ENCODE data around the gene PPP1R1C.

PPP1R1C gene

DNA sequence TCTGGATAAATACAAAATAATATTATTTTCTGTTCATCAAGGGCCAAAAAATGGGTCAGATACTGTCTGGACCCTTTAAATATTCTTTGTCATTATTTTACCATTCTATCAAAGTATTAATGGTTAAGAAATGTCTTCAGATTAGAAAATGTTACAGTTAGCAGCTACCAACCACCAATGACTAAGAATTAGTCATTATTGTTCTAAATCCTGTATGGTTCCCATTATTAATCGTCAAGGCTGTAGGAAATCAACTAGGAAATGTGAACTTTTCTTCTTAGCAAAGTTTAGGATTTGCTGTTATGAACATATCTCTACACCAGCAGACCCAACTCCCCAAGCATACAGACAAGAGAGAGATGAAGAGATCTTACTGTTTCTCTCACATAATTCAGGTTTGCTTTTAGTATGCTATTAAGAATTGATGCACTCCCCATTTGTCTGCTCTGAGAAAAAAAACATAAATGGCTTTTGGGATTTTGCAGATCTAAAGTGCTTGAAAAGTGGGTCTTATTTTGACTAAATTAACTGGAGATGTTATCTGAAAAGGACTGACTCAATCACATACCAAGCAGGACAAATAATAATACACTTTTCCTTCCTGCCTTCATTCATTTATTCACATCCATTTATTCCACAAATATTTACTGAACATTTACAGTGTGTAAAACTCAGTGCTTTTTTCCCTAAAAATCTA is 147.7 kb downstream of the PPP1R1C start:
- POLR2A ChIA-PET = no interaction called here

DNA sequence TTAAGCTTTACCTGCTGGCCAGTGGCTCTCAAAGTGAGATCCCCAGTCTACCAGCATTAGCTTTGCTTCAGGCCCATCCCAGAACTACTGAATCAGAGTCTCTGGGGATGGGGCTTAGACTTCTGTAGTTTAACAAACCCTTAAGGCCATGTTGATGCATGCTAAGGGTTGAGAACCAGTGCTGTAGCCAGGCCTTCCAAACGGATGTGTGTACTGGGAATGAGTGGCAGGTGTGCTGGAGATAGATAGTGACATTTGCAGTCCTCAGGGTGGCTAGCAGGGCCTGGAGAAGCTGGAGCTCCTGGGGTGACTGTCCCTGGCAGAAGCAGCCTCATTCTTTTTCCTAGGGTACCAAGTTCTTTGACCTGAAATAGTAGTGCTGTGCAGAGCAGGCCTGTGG is 148.5 kb downstream of the PPP1R1C start:
- Histone ChIP-seq H3K27ac (ENCODE audit: insufficient read depth in 1 of 2, low read depth in 1 of 2, low read length in 2 of 2, poor library complexity in 1 of 2, severe bottlenecking in 2 of 2) (no peak overlapping the region), H3K4me3 (ENCODE audit: control insufficient read depth in 1 of 7, extremely low read depth in 1 of 7, insufficient read depth in 4 of 7, low read depth in 2 of 7, low read length in 6 of 7) (no peak overlapping the region), H3K27me3 (replicated peaks in 2 of 5; ENCODE audit: control insufficient read depth in 4 of 5, insufficient read depth in 5 of 5, low read length in 4 of 5) (no peaks in the 10 kb centered on the region), H3K36me3 (ENCODE audit: control insufficient read depth in 4 of 4, insufficient read depth in 4 of 4, low read length in 3 of 4) (no peaks in the 10 kb centered on the region), H3K4me1 (ENCODE audit: control extremely low read depth in 1 of 4, control insufficient read depth in 4 of 4, insufficient read depth in 4 of 4, low read length in 3 of 4) (no peaks in the 10 kb centered on the region), H3K9me3 (ENCODE audit: control extremely low read depth in 1 of 5, control insufficient read depth in 4 of 5, insufficient read depth in 2 of 5, low read depth in 1 of 5, low read length in 4 of 5) (no peaks in the 10 kb centered on the region)
- ChIA-PET POLR2A (no interaction called here), CTCF (interaction anchor here (1.4 kb wide), 1 partner anchor 23 kb away, joined by 3 read pairs; no protein-coding TSS in a partner anchor)
- 67% methylated on average over 1 of the region's 1 CpG for WGBS (ENCODE audit: insufficient coverage)
- no peak for DNase-seq

More for the DNA sequence above, 147.7 kb downstream of the PPP1R1C start:
- H3K4me3 ChIP-seq (ENCODE audit: control insufficient read depth in 1 of 7, extremely low read depth in 1 of 7, insufficient read depth in 4 of 7, low read depth in 2 of 7, low read length in 6 of 7) = no peak overlapping the region
- H3K27me3 ChIP-seq (replicated peaks in 2 of 5; ENCODE audit: control insufficient read depth in 4 of 5, insufficient read depth in 5 of 5, low read length in 4 of 5) = no peaks in the 10 kb centered on the region
- no peak overlapping the region for H3K27ac ChIP-seq (ENCODE audit: insufficient read depth in 1 of 2, low read depth in 1 of 2, low read length in 2 of 2, poor library complexity in 1 of 2, severe bottlenecking in 2 of 2)
- H3K4me1 ChIP-seq (ENCODE audit: control extremely low read depth in 1 of 4, control insufficient read depth in 4 of 4, insufficient read depth in 4 of 4, low read length in 3 of 4) = no peaks in the 10 kb centered on the region
- no CpG with 5 or more reads among the region's 1 CpG for WGBS (ENCODE audit: insufficient coverage)
- no peak for DNase-seq
- CTCF ChIA-PET = interaction anchor here (1.4 to 1.6 kb wide), 2 partner anchors 8 to 22 kb away, joined by 3 read pairs; no protein-coding TSS in a partner anchor
- no peaks in the 10 kb centered on the region for H3K36me3 ChIP-seq (ENCODE audit: control insufficient read depth in 4 of 4, insufficient read depth in 4 of 4, low read length in 3 of 4)
- H3K9me3 ChIP-seq (ENCODE audit: control extremely low read depth in 1 of 5, control insufficient read depth in 4 of 5, insufficient read depth in 2 of 5, low read depth in 1 of 5, low read length in 4 of 5) = no peaks in the 10 kb centered on the region

DNA sequence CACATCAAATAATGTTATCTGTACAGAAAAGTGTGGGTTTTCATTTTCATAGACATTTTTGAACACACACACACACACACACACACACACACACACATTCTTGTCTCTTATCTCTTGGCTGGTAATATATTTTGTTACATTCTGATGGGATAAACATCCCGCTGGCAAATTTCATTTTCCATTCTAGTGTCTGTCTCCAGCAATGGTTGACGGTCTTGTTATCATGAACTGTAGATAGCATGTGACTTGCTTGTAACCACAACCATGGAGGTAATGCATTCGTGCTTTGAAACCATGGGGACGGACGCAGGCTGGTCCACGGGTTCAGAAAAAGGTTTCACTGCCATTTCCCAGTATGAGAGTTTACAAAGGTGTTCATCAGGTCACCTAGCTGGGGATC is 156.4 kb downstream of the PPP1R1C start:
- Histone ChIP-seq H3K4me3 (ENCODE audit: control insufficient read depth in 1 of 7, extremely low read depth in 1 of 7, insufficient read depth in 4 of 7, low read depth in 2 of 7, low read length in 6 of 7) (no peak overlapping the region), H3K36me3 (ENCODE audit: control insufficient read depth in 4 of 4, insufficient read depth in 4 of 4, low read length in 3 of 4) (no peaks in the 10 kb centered on the region), H3K27ac (ENCODE audit: insufficient read depth in 1 of 2, low read depth in 1 of 2, low read length in 2 of 2, poor library complexity in 1 of 2, severe bottlenecking in 2 of 2) (no peak overlapping the region), H3K27me3 (replicated peaks in 2 of 5; ENCODE audit: control insufficient read depth in 4 of 5, insufficient read depth in 5 of 5, low read length in 4 of 5) (no peaks in the 10 kb centered on the region), H3K4me1 (ENCODE audit: control extremely low read depth in 1 of 4, control insufficient read depth in 4 of 4, insufficient read depth in 4 of 4, low read length in 3 of 4) (no peaks in the 10 kb centered on the region), H3K9me3 (ENCODE audit: control extremely low read depth in 1 of 5, control insufficient read depth in 4 of 5, insufficient read depth in 2 of 5, low read depth in 1 of 5, low read length in 4 of 5) (no peaks in the 10 kb centered on the region)
- POLR2A ChIA-PET = no interaction called here
- no peak for DNase-seq
- 90% methylated on average over 6 of the region's 6 CpGs for WGBS (ENCODE audit: insufficient coverage)
- CTCF ChIA-PET = interaction anchor here (0.7 to 1.3 kb wide), 3 partner anchors 10 to 29 kb away, joined by 3 read pairs; no protein-coding TSS in a partner anchor

DNA sequence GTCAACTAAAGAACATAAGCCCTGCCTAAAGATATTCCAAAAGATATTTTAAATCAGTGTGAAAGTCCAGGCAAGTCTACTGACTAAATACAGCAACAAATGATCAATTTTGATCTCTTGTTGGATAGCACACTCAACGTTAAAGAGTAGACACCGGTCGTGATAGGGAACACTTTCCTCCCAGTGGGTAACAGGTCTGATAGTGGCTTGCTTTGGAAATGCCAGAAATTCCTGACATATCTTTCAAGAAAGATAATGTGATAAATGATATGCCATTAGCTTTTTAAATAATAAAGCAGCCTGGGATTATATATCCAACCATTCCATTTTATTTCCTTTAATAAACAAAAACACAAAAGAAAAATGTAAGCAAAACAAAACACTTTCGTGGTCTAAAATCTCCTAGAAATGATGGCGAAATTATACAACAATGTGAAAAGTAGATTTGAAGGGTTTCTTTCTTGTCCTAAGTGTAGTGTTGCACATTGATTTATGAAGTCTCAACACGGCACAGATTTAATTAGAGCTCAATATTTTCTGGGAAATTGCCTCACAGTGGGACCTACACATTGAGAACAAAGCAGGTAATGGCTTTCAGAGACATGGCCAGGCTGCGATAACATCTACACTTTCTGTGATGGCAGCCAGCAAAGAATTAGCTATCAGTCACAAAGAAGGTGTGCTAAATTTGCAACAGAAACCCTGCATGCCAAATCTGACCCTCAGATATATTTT is 158.6 kb downstream of the PPP1R1C start:
- POLR2A ChIA-PET = no interaction called here
- Histone ChIP-seq H3K9me3 (ENCODE audit: control extremely low read depth in 1 of 5, control insufficient read depth in 4 of 5, insufficient read depth in 2 of 5, low read depth in 1 of 5, low read length in 4 of 5) (no peaks in the 10 kb centered on the region), H3K36me3 (ENCODE audit: control insufficient read depth in 4 of 4, insufficient read depth in 4 of 4, low read length in 3 of 4) (no peaks in the 10 kb centered on the region), H3K27me3 (replicated peaks in 2 of 5; ENCODE audit: control insufficient read depth in 4 of 5, insufficient read depth in 5 of 5, low read length in 4 of 5) (no peaks in the 10 kb centered on the region), H3K27ac (ENCODE audit: insufficient read depth in 1 of 2, low read depth in 1 of 2, low read length in 2 of 2, poor library complexity in 1 of 2, severe bottlenecking in 2 of 2) (no peak overlapping the region), H3K4me1 (ENCODE audit: control extremely low read depth in 1 of 4, control insufficient read depth in 4 of 4, insufficient read depth in 4 of 4, low read length in 3 of 4) (no peaks in the 10 kb centered on the region), H3K4me3 (ENCODE audit: control insufficient read depth in 1 of 7, extremely low read depth in 1 of 7, insufficient read depth in 4 of 7, low read depth in 2 of 7, low read length in 6 of 7) (no peak overlapping the region)
- CTCF ChIA-PET = no interaction called here
- DNase-seq = no peak
- 95% methylated on average over 3 of the region's 7 CpGs for WGBS (ENCODE audit: insufficient coverage)

DNA sequence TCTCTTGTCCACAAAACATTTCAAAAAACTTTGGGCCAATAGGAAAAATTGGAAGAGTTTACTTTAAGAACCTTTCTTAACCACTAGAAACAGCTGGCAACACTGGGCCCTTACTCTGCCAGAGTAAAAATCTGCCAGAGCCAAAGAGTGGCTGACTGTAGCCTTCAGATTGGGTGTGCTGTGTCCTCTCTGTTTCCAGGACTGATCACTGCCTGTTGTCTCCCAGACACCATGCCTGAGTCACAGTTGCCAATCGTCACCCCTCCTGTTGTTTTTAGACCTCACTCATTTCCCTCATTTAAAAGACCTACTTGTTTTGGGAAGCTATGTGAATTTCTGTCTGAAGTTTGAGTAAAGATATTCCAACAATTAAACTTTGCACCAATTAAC is 159.1 kb downstream of the PPP1R1C start:
- H3K27me3 ChIP-seq (replicated peaks in 2 of 5; ENCODE audit: control insufficient read depth in 4 of 5, insufficient read depth in 5 of 5, low read length in 4 of 5) = no peaks in the 10 kb centered on the region
- no peak overlapping the region for H3K27ac ChIP-seq (ENCODE audit: insufficient read depth in 1 of 2, low read depth in 1 of 2, low read length in 2 of 2, poor library complexity in 1 of 2, severe bottlenecking in 2 of 2)
- H3K36me3 ChIP-seq (ENCODE audit: control insufficient read depth in 4 of 4, insufficient read depth in 4 of 4, low read length in 3 of 4) = no peaks in the 10 kb centered on the region
- DNase-seq = no peak
- no peak overlapping the region for H3K4me3 ChIP-seq (ENCODE audit: control insufficient read depth in 1 of 7, extremely low read depth in 1 of 7, insufficient read depth in 4 of 7, low read depth in 2 of 7, low read length in 6 of 7)
- ChIA-PET CTCF (no interaction called here), POLR2A (no interaction called here)
- H3K4me1 ChIP-seq (ENCODE audit: control extremely low read depth in 1 of 4, control insufficient read depth in 4 of 4, insufficient read depth in 4 of 4, low read length in 3 of 4) = no peaks in the 10 kb centered on the region
- no CpG with 5 or more reads among the region's 1 CpG for WGBS (ENCODE audit: insufficient coverage)
- no peaks in the 10 kb centered on the region for H3K9me3 ChIP-seq (ENCODE audit: control extremely low read depth in 1 of 5, control insufficient read depth in 4 of 5, insufficient read depth in 2 of 5, low read depth in 1 of 5, low read length in 4 of 5)

DNA sequence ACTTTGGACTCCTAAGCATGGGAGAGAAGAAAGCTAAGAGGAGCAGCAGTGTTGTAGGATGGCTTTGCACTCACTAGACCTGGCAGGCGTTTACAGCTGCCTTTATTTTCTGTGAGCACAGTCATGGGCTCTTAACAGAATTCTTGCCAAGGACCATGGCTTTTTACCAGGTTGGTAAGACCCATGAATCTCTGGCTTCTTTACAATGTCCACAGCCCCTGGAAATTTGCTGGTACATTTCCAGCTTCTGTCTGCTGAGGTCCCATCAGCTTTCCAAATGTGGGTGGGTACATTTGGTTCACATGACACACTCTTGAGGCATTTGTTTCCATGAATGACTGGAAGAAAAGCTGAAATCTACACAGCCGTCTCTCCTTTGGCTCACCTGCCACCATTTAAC is 162.7 kb downstream of the PPP1R1C start:
- Histone ChIP-seq H3K27ac (ENCODE audit: insufficient read depth in 1 of 2, low read depth in 1 of 2, low read length in 2 of 2, poor library complexity in 1 of 2, severe bottlenecking in 2 of 2) (no peak overlapping the region), H3K27me3 (replicated peaks in 2 of 5; ENCODE audit: control insufficient read depth in 4 of 5, insufficient read depth in 5 of 5, low read length in 4 of 5) (no peaks in the 10 kb centered on the region), H3K36me3 (ENCODE audit: control insufficient read depth in 4 of 4, insufficient read depth in 4 of 4, low read length in 3 of 4) (no peaks in the 10 kb centered on the region), H3K4me1 (ENCODE audit: control extremely low read depth in 1 of 4, control insufficient read depth in 4 of 4, insufficient read depth in 4 of 4, low read length in 3 of 4) (no peaks in the 10 kb centered on the region), H3K4me3 (ENCODE audit: control insufficient read depth in 1 of 7, extremely low read depth in 1 of 7, insufficient read depth in 4 of 7, low read depth in 2 of 7, low read length in 6 of 7) (no peak overlapping the region), H3K9me3 (ENCODE audit: control extremely low read depth in 1 of 5, control insufficient read depth in 4 of 5, insufficient read depth in 2 of 5, low read depth in 1 of 5, low read length in 4 of 5) (no peaks in the 10 kb centered on the region)
- WGBS (ENCODE audit: insufficient coverage) = 100% methylated on average over 2 of the region's 2 CpGs
- ChIA-PET CTCF (no interaction called here), POLR2A (no interaction called here)
- no peak for DNase-seq

DNA sequence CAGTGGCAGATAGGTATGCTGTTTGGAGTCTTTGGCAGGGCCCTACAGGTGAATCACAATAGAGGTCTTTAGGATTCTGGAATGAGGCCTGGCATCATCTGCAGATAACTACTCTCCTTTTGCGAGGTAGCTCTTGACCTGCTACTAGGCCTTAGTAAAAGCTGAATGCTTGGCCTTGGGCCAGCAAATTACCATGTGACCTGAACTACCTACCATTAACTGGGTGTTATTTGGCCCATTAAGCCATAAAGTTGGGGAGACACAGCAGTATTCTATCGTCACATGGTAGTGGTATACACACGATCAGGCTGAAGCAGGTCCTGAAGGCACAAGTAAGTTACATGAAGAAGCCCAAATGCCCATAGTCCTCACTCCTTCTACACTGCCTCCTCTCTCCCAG is 178.2 kb downstream of the PPP1R1C start:
- no peak for DNase-seq
- no peaks in the 10 kb centered on the region for H3K27me3 ChIP-seq (replicated peaks in 2 of 5; ENCODE audit: control insufficient read depth in 4 of 5, insufficient read depth in 5 of 5, low read length in 4 of 5)
- POLR2A ChIA-PET = no interaction called here
- CTCF ChIA-PET = interaction anchor here (1.2 kb wide), 1 partner anchor 28 kb away, joined by 3 read pairs; no protein-coding TSS in a partner anchor
- H3K27ac ChIP-seq (ENCODE audit: insufficient read depth in 1 of 2, low read depth in 1 of 2, low read length in 2 of 2, poor library complexity in 1 of 2, severe bottlenecking in 2 of 2) = no peak overlapping the region
- H3K4me1 ChIP-seq (ENCODE audit: control extremely low read depth in 1 of 4, control insufficient read depth in 4 of 4, insufficient read depth in 4 of 4, low read length in 3 of 4) = no peaks in the 10 kb centered on the region
- H3K36me3 ChIP-seq (ENCODE audit: control insufficient read depth in 4 of 4, insufficient read depth in 4 of 4, low read length in 3 of 4) = no peaks in the 10 kb centered on the region
- WGBS (ENCODE audit: insufficient coverage) = 94% methylated on average over 3 of the region's 3 CpGs
- H3K4me3 ChIP-seq (ENCODE audit: control insufficient read depth in 1 of 7, extremely low read depth in 1 of 7, insufficient read depth in 4 of 7, low read depth in 2 of 7, low read length in 6 of 7) = no peak overlapping the region
- no peaks in the 10 kb centered on the region for H3K9me3 ChIP-seq (ENCODE audit: control extremely low read depth in 1 of 5, control insufficient read depth in 4 of 5, insufficient read depth in 2 of 5, low read depth in 1 of 5, low read length in 4 of 5)
